Pancreas (tissue), 10 donors: Measurements from ENCODE around the gene POLR2B. TPM values are rescaled to one million over a fixed set of nuclear protein-coding genes. Genes with fewer than 3 reads are reported as not detected.

Source experiments
- ATAC-seq, 4 donors: fragments of 200-7000 bp; cut with Tn5 transposase; one replicate each; pipeline versions ENCODE4 v1.8.0 to v1.9.1; 2020; ENCODE audit warnings: mild to moderate bottlenecking in 4 of 4, moderate library complexity in 4 of 4
- DNase-seq, 6 donors: peaks; one replicate each; pipeline ENCODE4 v3.0.0-alpha.2; 2020
- FAIRE-seq: peaks from 2 replicates; lab custom pipeline; 2012; peaks lifted over from hg19 to GRCh38; lab: Jason Lieb, UNC
- H3K27ac ChIP-seq, 4 donors: fragments of 200-600 bp; sonication (generic); 1 replicate in 3 of 4; 2 replicates in 1 of 4; pipeline versions ENCODE4 v1.5.0 to v1.8.0; 2020
- H3K27me3 ChIP-seq, 4 donors: fragments of 200-600 bp; one replicate each; pipeline ENCODE4 v1.8.0; 2021
- H3K36me3 ChIP-seq, 3 donors: fragments of 200-600 bp; sonication (generic) in 1 of 3; one replicate each; pipeline versions ENCODE4 v1.5.0 to v1.8.0; 2020 to 2021
- H3K4me1 ChIP-seq, 3 donors: fragments of 200-600 bp; one replicate each; pipeline ENCODE4 v1.8.0; 2021
- H3K4me3 ChIP-seq, 4 donors: fragments of 200-600 bp; sonication (generic) in 2 of 4; one replicate each; pipeline versions ENCODE4 v1.5.0 to v1.8.0; 2020 to 2021
- H3K9me3 ChIP-seq, 4 donors: fragments of 200-600 bp; one replicate each; pipeline ENCODE4 v1.8.0; 2021
- CTCF ChIP-seq, 4 donors: fragments of 200-600 bp; sonication (generic) in 3 of 4; IDR thresholded peaks; one replicate each; pipeline versions ENCODE4 v1.5.0 to v1.8.0; 2021; ENCODE audit warnings: antibody characterized with exemption in 4 of 4
- WGBS, 2 donors: extraction: QIAGEN DNeasy Blood & Tissue Kit; methylation state at CpG; one replicate each; pipeline ENCODE4 v1.1.7; 2013; 5-methylcytosine and 5-hydroxymethylcytosine counted together
- intact Hi-C, 3 donors: fragments of 100-400 bp; cut with DNase I; formaldehyde crosslinking; loops; one replicate each; pipeline versions ENCODE4 v1.11.1 to v1.14.2; 2022
- polyA plus RNA-seq, 2 donors: library from polyadenylated mRNA; stranded (reverse); fragments of 200-250 nt; gene quantifications; one replicate each; pipeline ENCODE4 v1.2.3, GENCODE V29; 2013
- total RNA-seq, 6 donors: library from RNA; stranded (reverse); fragmentation: NEBNext Ultra II Directional in 4 of 6; extraction: Animal tissue kit (Norgen Biotek cat#: 25700) in 4 of 6; gene quantifications; one replicate each; pipeline versions ENCODE4 v1.2.1 to v1.2.4, GENCODE V29; 2021 to 2023
- donor health status: healthy with polysubstance abuse.
- donor health status: DM: no; HTN: no; CAD: no; lungs with moderate emphysema.
- donor health status: DM: no; HTN: no; CAD: no.
- donor health status: control.
- donor health status: control.
- donor health status: Bipolar disorder and iron deficiency.
- donor health status: DM: yes; HTN: yes; CAD: no.
- donor health status: DM: no; HTN: no; CAD: no.
- donor health status: DM: no; HTN: no; CAD: no.
- donor health status: DM: yes; HTN: yes; CAD: no.

The POLR2B gene
- total and polyA plus RNA-seq, 8 donors: 19.2 to 48.2 (median 35.2) TPM

GRCh38 chr4:56979421-56980072, 851 bp downstream of the POLR2B start:
- FAIRE-seq (no peak), ATAC-seq (no peak), DNase-seq (no peak)
- 6 to 11% methylated on average over 21 of the region's 21 CpGs for WGBS, 2 donors
- H3K4me1 ChIP-seq: peaks cover 26 to 43% (median 26%) of the 10 kb centered on the region in 3 donors
- peak overlapping the region in 3 of 4 donors; percentile 77 to 90 (median 84) for H3K27ac ChIP-seq
- H3K36me3 ChIP-seq: peaks cover 0 to 4% (median 0%) of the 10 kb centered on the region in 3 donors
- no peaks in the 10 kb centered on the region for H3K9me3 ChIP-seq
- intact Hi-C loops: loop anchor here in 1 of 3 donors (10.0 kb wide), 1 partner anchor 65 kb away; no protein-coding TSS in a partner anchor
- peak overlapping the region; percentile 72 to 94 (median 86) for H3K4me3 ChIP-seq
- no peak for TF ChIP-seq CTCF (IDR thresholded peaks at IDR 0.05)
- no peaks in the 10 kb centered on the region for H3K27me3 ChIP-seq

- H3K27ac ChIP-seq: peak overlapping the region in 3 of 4 donors; percentile 1 to 79 (median 57)
- peaks cover 16 to 30% (median 26%) of the 10 kb centered on the region in 3 donors for H3K4me1 ChIP-seq
- 47 to 59% methylated on average over 4 of the region's 4 CpGs for WGBS, 2 donors
- DNase-seq (no peak), FAIRE-seq (no peak), ATAC-seq (no peak)
- H3K9me3 ChIP-seq: no peaks in the 10 kb centered on the region
- H3K27me3 ChIP-seq: no peaks in the 10 kb centered on the region
- H3K36me3 ChIP-seq: peaks cover 0 to 7% (median 2%) of the 10 kb centered on the region in 3 donors
- no peak for TF ChIP-seq CTCF (IDR thresholded peaks at IDR 0.05)
- intact Hi-C loops: no loop called here
- H3K4me3 ChIP-seq: peak overlapping the region in 1 of 4 donors; percentile 88
These were observed 3.1 kb downstream of the POLR2B start for GRCh38 chr4:56981795-56982201.

- H3K9me3 ChIP-seq: no peaks in the 10 kb centered on the region
- no peak for TF ChIP-seq CTCF (IDR thresholded peaks at IDR 0.05)
- intact Hi-C loops: no loop called here
- H3K27ac ChIP-seq: no peak overlapping the region
- 66 to 73% methylated on average over 1 of the region's 1 CpG for WGBS, 2 donors
- no peak for DNase-seq
- no peak for FAIRE-seq
- peaks cover 3 to 16% (median 15%) of the 10 kb centered on the region in 3 donors for H3K4me1 ChIP-seq
- H3K4me3 ChIP-seq: no peak overlapping the region
- H3K27me3 ChIP-seq: no peaks in the 10 kb centered on the region
- ATAC-seq: no peak
- peaks cover 4 to 39% (median 10%) of the 10 kb centered on the region in 3 donors for H3K36me3 ChIP-seq
These were observed 7.5 kb downstream of the POLR2B start for GRCh38 chr4:56986192-56986591.

GRCh38 chr4:56986952-56987351, 8.3 kb downstream of the POLR2B start:
- H3K27me3 ChIP-seq: no peaks in the 10 kb centered on the region
- intact Hi-C loops: no loop called here
- H3K9me3 ChIP-seq: no peaks in the 10 kb centered on the region
- peaks cover 3 to 8% (median 7%) of the 10 kb centered on the region in 3 donors for H3K4me1 ChIP-seq
- TF ChIP-seq CTCF (IDR thresholded peaks at IDR 0.05): no peak
- ATAC-seq: no peak
- FAIRE-seq: no peak
- H3K4me3 ChIP-seq: no peak overlapping the region
- 95 to 96% methylated on average over 3 of the region's 3 CpGs for WGBS, 2 donors
- no peak for DNase-seq
- peaks cover 4 to 47% (median 14%) of the 10 kb centered on the region in 3 donors for H3K36me3 ChIP-seq
- H3K27ac ChIP-seq: no peak overlapping the region
